Measurements from ENCODE around the gene SMAD9. TPM values are rescaled to one million over a fixed set of nuclear protein-coding genes. Genes with fewer than 3 reads are reported as not detected.

The SMAD9 gene
- polyA plus RNA-seq, 1 of the 3 experiments (the other 2 are of a cell fraction): 3.1 TPM

DNA sequence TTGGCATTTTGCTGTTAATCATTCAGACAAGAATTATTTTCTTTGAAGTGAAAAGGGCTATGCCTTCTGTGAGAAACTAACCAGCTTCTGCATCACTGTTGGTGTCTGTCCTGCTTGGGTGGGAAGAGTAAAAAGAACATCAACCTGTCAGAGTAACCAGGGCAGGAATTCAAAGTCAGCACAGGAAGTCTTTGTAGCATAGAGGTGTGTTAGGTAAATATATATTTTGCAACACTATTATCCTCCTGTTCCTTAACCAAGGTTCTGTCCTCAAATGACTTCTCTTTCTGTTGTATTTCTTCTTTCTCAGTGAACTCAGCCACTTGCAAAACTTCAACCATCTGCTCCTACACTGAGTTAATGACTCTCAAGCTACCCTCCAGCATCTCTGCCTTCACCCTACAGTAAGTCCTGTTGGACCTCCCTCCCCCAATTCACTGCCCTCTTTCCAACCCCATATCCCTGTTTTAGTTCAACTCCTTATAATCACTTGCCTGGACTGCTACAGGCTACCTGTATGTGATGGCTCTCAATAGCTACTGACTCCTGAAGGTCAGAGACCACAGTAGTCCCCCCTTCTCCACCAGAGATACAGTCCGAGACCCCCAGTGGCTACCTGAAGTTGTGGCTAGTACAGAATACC, 49.9 kb downstream of the SMAD9 start:
- no peak for TF ChIP-seq RAD21 (IDR thresholded peaks at IDR 0.05; ENCODE audit: low read length)
- TF ChIP-seq, protein P1, sequence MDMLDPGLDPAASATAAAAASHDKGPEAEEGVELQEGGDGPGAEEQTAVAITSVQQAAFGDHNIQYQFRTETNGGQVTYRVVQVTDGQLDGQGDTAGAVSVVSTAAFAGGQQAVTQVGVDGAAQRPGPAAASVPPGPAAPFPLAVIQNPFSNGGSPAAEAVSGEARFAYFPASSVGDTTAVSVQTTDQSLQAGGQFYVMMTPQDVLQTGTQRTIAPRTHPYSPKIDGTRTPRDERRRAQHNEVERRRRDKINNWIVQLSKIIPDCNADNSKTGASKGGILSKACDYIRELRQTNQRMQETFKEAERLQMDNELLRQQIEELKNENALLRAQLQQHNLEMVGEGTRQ (IDR thresholded peaks at IDR 0.05; ENCODE audit: borderline replicate concordance, low read depth, low read length): no peak
- no peak for TF ChIP-seq ELF1 (IDR thresholded peaks at IDR 0.05)
- TF ChIP-seq, protein P2, sequence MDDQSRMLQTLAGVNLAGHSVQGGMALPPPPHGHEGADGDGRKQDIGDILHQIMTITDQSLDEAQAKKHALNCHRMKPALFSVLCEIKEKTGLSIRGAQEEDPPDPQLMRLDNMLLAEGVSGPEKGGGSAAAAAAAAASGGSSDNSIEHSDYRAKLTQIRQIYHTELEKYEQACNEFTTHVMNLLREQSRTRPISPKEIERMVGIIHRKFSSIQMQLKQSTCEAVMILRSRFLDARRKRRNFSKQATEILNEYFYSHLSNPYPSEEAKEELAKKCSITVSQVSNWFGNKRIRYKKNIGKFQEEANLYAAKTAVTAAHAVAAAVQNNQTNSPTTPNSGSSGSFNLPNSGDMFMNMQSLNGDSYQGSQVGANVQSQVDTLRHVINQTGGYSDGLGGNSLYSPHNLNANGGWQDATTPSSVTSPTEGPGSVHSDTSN (IDR thresholded peaks at IDR 0.05): no peak
- no peak for TF ChIP-seq SMC3 (IDR thresholded peaks at IDR 0.05; ENCODE audit: low read depth, low read length)
- TF ChIP-seq NRF1 (IDR thresholded peaks at IDR 0.05; ENCODE audit: low read depth, low read length): no peak
- no peak for TF ChIP-seq RFX5 (IDR thresholded peaks at IDR 0.05; ENCODE audit: low read length)
- TF ChIP-seq GABPA (IDR thresholded peaks at IDR 0.05; ENCODE audit: low read depth): no peak
- no peak for TF ChIP-seq GATA2 (CRISPR knock-in tag; IDR thresholded peaks at IDR 0.05)
- no peak for TF ChIP-seq JUND (IDR thresholded peaks at IDR 0.05)
- TF ChIP-seq TAF1 (IDR thresholded peaks at IDR 0.05; ENCODE audit: borderline replicate concordance, low read depth, low read length): no peak
- TF ChIP-seq, protein P3, sequence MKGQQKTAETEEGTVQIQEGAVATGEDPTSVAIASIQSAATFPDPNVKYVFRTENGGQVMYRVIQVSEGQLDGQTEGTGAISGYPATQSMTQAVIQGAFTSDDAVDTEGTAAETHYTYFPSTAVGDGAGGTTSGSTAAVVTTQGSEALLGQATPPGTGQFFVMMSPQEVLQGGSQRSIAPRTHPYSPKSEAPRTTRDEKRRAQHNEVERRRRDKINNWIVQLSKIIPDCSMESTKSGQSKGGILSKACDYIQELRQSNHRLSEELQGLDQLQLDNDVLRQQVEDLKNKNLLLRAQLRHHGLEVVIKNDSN (IDR thresholded peaks at IDR 0.05; ENCODE audit: borderline replicate concordance, low read depth): no peak
- no peak for TF ChIP-seq MXI1 (IDR thresholded peaks at IDR 0.05; ENCODE audit: low read depth, low read length)
- no peak for TF ChIP-seq NFIC (IDR thresholded peaks at IDR 0.05; ENCODE audit: borderline replicate concordance)
- TF ChIP-seq FOXM1 (IDR thresholded peaks at IDR 0.05; ENCODE audit: low read depth): no peak
- no peak for TF ChIP-seq EP300 (IDR thresholded peaks at IDR 0.05; ENCODE audit: borderline replicate concordance in 1 of 2, low read depth in 1 of 2, low read length in 1 of 2)
- TF ChIP-seq, protein P4, sequence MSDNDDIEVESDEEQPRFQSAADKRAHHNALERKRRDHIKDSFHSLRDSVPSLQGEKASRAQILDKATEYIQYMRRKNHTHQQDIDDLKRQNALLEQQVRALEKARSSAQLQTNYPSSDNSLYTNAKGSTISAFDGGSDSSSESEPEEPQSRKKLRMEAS (IDR thresholded peaks at IDR 0.05; ENCODE audit: low read depth): no peak
- TF ChIP-seq SIN3A (IDR thresholded peaks at IDR 0.05; ENCODE audit: borderline replicate concordance, low read depth, low read length): no peak
- no peaks in the 10 kb centered on the region for H3K9me3 ChIP-seq
- peaks cover 17% of the 10 kb centered on the region; the same call in 1 of the 2 replicates for H3K79me2 ChIP-seq (ENCODE audit: insufficient read depth)
- no peak overlapping the region for H3K4me2 ChIP-seq
- 76% methylated on average over 1 of the region's 1 CpG for WGBS (ENCODE audit: low lambda C conversion rate)
- no peaks in the 10 kb centered on the region for H3K27me3 ChIP-seq (ENCODE audit: insufficient read depth)
- no peak overlapping the region for H3K4me3 ChIP-seq (ENCODE audit: low read depth in 2 of 2, low read length in 1 of 2)
- H3K27ac ChIP-seq (ENCODE audit: low read depth in 2 of 2, low read length in 1 of 2): no peak overlapping the region
- POLR2A ChIA-PET: interaction anchor here (0.7 kb wide), 1 partner anchor 29 kb away, joined by 3 read pairs; no protein-coding TSS in a partner anchor
- DNase-seq: no peak
- H3K4me1 ChIP-seq (ENCODE audit: control insufficient read depth in 1 of 2, insufficient read depth in 2 of 2, low read depth in 1 of 2, low read length in 1 of 2): peaks cover 0 to 2% of the 10 kb centered on the region in 2 experiments; a peak in 1 of 4 replicates
- no peaks in the 10 kb centered on the region for H3K9me2 ChIP-seq
- H3K36me3 ChIP-seq (replicated peaks in 1 of 2; ENCODE audit: control insufficient read depth in 1 of 2, insufficient read depth in 2 of 2, low read length in 1 of 2): peaks cover 22 to 49% of the 10 kb centered on the region in 2 experiments
- H2AFZ ChIP-seq (ENCODE audit: low read depth): no peak overlapping the region
- H4K20me1 ChIP-seq (ENCODE audit: insufficient read depth): no peaks in the 10 kb centered on the region
- H3K9ac ChIP-seq: no peak overlapping the region
- H3F3A ChIP-seq (replicated peaks; ENCODE audit: insufficient read depth): no peaks in the 10 kb centered on the region
- CTCF ChIA-PET: interaction anchor here (1.3 to 6.1 kb wide), 2 partner anchors 12 to 111 kb away, joined by 5 to 31 read pairs; no protein-coding TSS in a partner anchor
